ENCODE data around the gene IL16.

GRCh38 chr15:81291916-81292522 lies 95.3 kb downstream of the IL16 start:
- TF ChIP-seq, protein P1, sequence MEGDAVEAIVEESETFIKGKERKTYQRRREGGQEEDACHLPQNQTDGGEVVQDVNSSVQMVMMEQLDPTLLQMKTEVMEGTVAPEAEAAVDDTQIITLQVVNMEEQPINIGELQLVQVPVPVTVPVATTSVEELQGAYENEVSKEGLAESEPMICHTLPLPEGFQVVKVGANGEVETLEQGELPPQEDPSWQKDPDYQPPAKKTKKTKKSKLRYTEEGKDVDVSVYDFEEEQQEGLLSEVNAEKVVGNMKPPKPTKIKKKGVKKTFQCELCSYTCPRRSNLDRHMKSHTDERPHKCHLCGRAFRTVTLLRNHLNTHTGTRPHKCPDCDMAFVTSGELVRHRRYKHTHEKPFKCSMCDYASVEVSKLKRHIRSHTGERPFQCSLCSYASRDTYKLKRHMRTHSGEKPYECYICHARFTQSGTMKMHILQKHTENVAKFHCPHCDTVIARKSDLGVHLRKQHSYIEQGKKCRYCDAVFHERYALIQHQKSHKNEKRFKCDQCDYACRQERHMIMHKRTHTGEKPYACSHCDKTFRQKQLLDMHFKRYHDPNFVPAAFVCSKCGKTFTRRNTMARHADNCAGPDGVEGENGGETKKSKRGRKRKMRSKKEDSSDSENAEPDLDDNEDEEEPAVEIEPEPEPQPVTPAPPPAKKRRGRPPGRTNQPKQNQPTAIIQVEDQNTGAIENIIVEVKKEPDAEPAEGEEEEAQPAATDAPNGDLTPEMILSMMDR (IDR thresholded peaks at IDR 0.05; ENCODE audit: low read length): no peak
- TF ChIP-seq EZH2phosphoT487 (IDR thresholded peaks at IDR 0.05; ENCODE audit: low read length): no peak
